HUES48 (cell line): ENCODE results near the gene FUT3.
"Not testable (repeated sequence)": the region's sequence is repeated elsewhere in the genome, so short reads cannot be mapped to it uniquely, and the experiment has no call there.

Source experiments
- H3K27ac ChIP-seq: one replicate; pipeline ENCODE4 v1.7.0; 2013; ENCODE audit warnings: low read depth, low read length, inconsistent platforms
- H3K27me3 ChIP-seq: 2 replicates; pipeline ENCODE4 v1.6.1; 2013; ENCODE audit warnings: mild to moderate bottlenecking, low read length; ENCODE audit not compliant: control insufficient read depth, insufficient read depth
- H3K36me3 ChIP-seq: 2 replicates; pipeline ENCODE4 v1.6.1; 2013; ENCODE audit warnings: low read length; ENCODE audit not compliant: control insufficient read depth, insufficient read depth
- H3K4me1 ChIP-seq: 2 replicates; pipeline ENCODE4 v1.6.1; 2013; ENCODE audit warnings: mild to moderate bottlenecking, low read length; ENCODE audit not compliant: control insufficient read depth, insufficient read depth
- H3K4me3 ChIP-seq: 2 replicates; pipeline ENCODE4 v1.5.1; 2013; ENCODE audit warnings: mild to moderate bottlenecking, low read depth, low read length
- H3K9ac ChIP-seq: 2 replicates; pipeline ENCODE4 v1.6.1; 2013; ENCODE audit warnings: mild to moderate bottlenecking, low read depth, low read length, moderate library complexity
- H3K9me3 ChIP-seq: 2 replicates; pipeline ENCODE4 v1.6.1; 2013; ENCODE audit warnings: low read length; ENCODE audit not compliant: control insufficient read depth, insufficient read depth

FUT3 gene

DNA sequence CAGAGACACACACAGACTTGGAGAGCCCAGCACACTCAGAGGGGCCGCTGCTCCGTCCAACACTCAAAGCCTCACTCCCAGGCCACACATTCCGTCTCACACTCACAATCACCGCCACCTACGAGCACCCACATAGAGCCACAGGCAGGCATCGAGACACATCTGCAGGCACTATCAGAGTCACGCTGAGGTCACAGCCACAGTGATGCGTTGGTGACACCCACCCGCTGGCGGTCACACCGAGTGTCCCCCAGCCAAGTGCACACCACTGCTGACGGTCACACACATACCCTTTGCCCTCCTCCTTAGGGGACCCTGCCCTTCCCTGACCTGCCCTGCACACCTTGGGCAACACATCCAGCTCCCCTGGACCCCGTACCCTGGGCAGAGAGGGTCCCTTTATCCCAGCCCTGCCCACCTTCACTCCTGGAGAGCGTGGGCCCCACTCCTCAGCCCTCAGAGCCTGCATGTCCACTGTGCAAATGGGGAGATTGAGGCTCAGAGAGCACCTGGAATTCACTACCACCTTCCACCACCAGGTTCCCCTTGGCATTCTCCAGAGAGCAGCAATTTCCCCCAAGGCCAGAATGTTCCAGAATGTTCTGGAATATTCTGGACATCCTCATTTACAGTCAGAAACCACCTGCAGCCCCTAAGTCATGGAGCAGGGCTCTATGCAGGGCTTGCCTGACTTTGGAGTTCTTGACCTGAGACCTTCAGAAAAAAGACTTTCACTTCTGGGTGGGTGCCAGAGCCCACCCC lies 13.7 kb upstream of the FUT3 start:
- Histone ChIP-seq H3K27ac (no peak overlapping the region), H3K4me1 (no peaks in the 10 kb centered on the region), H3K36me3 (no peaks in the 10 kb centered on the region), H3K4me3 (no peak overlapping the region), H3K27me3 (no peaks in the 10 kb centered on the region), H3K9ac (no peak overlapping the region), H3K9me3 (no peaks in the 10 kb centered on the region)

- H3K9me3 ChIP-seq = no peaks in the 10 kb centered on the region
- H3K4me1 ChIP-seq = no peaks in the 10 kb centered on the region
- H3K27me3 ChIP-seq = no peaks in the 10 kb centered on the region
- H3K27ac ChIP-seq = no peak overlapping the region
- no peak overlapping the region for H3K4me3 ChIP-seq
- H3K36me3 ChIP-seq = no peaks in the 10 kb centered on the region
- H3K9ac ChIP-seq = no peak overlapping the region
These were observed 12.9 kb upstream of the FUT3 start for GRCh38 chr19:5864013-5864720.

GRCh38 chr19:5863030-5863665 lies 11.9 kb upstream of the FUT3 start:
- H3K9ac ChIP-seq = no peak overlapping the region
- no peak overlapping the region for H3K27ac ChIP-seq
- no peaks in the 10 kb centered on the region for H3K36me3 ChIP-seq
- H3K9me3 ChIP-seq = no peaks in the 10 kb centered on the region
- no peak overlapping the region for H3K4me3 ChIP-seq
- no peaks in the 10 kb centered on the region for H3K27me3 ChIP-seq
- no peaks in the 10 kb centered on the region for H3K4me1 ChIP-seq

DNA sequence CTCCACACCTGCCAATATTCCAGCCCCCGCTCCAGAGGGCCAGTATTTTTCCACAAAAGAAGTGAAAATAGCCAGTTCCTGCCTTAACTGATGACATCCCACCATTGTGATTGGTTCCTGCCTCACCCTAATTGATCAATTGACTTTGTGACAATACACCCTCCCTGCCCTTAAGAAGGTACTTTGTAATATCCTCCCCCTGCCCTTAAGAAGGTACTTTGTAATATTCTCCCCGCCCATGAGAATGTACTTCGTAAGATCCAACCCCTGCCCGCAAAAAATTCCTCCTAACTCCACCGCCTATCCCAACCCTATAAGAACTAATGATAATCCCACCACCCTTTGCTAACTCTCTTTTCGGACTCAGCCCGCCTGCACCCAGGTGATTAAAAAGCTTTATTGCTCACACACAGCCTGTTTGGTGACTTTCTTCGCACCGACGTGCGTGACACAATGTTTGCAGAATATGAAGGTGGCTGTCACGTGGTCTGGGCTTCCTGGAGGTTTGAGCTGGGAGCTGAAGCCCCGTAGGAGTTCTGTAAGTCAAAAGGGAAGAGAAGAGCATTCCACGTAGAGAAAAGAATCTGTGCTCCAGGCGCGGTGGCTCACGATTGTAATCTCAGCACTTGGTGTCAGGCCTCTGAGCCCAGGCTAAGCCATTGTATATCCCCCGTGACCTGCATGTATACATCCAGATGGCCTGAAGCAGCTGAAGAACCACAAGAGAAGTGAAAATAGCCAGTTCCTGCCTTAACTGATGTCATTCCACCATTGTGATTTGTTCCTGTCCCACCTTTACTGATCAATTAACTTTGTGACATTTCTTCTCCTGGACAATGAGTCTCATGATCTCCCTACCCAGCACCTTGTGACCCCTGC lies 6.2 kb upstream of the FUT3 start:
- H3K27ac ChIP-seq = no peak overlapping the region
- no peaks in the 10 kb centered on the region for H3K36me3 ChIP-seq
- H3K4me3 ChIP-seq = no peak overlapping the region
- no peaks in the 10 kb centered on the region; the same call in none of the 2 replicates for H3K27me3 ChIP-seq
- H3K9me3 ChIP-seq = no peaks in the 10 kb centered on the region
- H3K9ac ChIP-seq = no peak overlapping the region
- H3K4me1 ChIP-seq = no peaks in the 10 kb centered on the region

GRCh38 chr19:5855151-5855550 lies 3.9 kb upstream of the FUT3 start:
- H3K36me3 ChIP-seq, H3K9ac ChIP-seq, H3K4me1 ChIP-seq, H3K9me3 ChIP-seq, H3K4me3 ChIP-seq, H3K27ac ChIP-seq, H3K27me3 ChIP-seq: not testable (repeated sequence)

DNA sequence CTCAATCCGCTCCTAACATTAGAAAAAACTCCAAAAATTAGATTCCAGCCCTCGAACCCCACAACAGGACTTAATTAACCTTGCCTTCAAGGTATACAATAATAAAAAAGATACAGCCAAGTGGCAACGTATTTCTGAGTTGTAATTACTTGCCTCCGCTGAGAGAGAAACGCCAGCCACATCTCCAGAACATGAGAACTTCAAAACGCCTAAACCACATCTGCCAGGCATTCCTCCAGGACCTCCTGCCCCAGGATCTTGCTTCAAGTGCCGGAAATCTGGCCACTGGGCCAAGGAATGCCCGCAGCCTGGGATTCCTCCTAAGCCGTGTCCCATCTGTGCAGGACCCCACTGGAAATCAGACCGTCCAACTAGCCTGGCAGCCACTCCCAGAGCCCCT lies 2.9 kb upstream of the FUT3 start:
- not testable (repeated sequence) for H3K27ac ChIP-seq, H3K4me3 ChIP-seq, H3K9ac ChIP-seq, H3K9me3 ChIP-seq, H3K27me3 ChIP-seq, H3K36me3 ChIP-seq, H3K4me1 ChIP-seq

DNA sequence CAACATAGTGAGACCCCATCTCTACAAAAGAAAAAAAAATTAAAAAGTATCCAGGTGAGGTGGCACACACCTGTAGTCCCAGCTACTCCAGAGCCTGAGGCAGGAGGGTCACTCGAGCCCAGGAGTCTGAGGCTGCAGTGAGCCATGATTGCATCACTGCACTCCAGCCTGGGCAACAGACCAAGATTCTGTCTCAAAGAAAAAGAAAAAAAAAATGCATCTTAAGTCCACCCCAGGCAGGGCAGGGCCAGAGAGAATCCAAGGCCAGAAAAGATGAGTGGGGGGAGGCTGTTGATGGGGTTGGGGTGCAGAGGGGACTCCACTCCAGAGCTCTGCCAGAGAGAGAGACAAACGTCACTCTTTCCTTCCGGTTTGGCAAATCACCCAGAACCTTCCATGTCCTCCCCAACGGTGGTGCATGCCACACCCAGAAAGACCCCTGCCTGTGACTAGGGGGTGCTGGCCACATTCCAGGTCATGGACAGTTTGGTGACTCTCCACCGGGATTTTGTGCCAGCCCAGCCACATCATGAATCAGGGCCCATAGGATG lies 431 bp downstream of the FUT3 start:
- Histone ChIP-seq H3K27ac (no peak overlapping the region), H3K4me3 (no peak overlapping the region)

GRCh38 chr19:5850189-5850588 lies 1.1 kb downstream of the FUT3 start:
- Histone ChIP-seq H3K4me1 (no peaks in the 10 kb centered on the region), H3K9me3 (no peaks in the 10 kb centered on the region; the same call in 1 of the 2 replicates), H3K27ac (no peak overlapping the region), H3K36me3 (no peaks in the 10 kb centered on the region), H3K9ac (no peak overlapping the region), H3K27me3 (no peaks in the 10 kb centered on the region; the same call in 1 of the 2 replicates), H3K4me3 (no peak overlapping the region)

More for the DNA sequence above, 431 bp downstream of the FUT3 start:
- no peaks in the 10 kb centered on the region for H3K36me3 ChIP-seq
- no peaks in the 10 kb centered on the region; the same call in 1 of the 2 replicates for H3K9me3 ChIP-seq
- no peak overlapping the region for H3K9ac ChIP-seq
- H3K27me3 ChIP-seq = no peaks in the 10 kb centered on the region; the same call in none of the 2 replicates
- no peaks in the 10 kb centered on the region for H3K4me1 ChIP-seq

DNA sequence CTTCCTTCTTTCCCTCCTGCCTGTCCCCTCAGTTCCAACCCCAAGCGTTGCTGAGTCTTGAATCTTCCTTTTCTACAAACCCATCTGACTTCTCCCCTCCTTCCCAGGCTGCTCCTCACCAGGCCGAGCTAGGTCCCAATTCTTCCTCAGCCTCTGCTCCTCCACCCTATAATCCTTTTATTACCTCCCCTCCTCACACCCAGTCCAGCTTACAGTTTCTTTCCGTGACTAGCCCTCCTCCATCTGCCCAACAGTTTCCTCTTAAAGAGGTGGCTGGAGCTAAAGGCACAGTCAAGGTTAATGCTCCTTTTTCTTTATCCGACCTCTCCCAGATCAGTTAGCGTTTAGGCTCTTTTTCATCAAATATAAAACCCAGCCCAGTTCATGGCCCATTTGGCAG lies 2.6 kb downstream of the FUT3 start:
- not testable (repeated sequence) for H3K9me3 ChIP-seq, H3K27me3 ChIP-seq, H3K27ac ChIP-seq, H3K4me1 ChIP-seq, H3K4me3 ChIP-seq, H3K9ac ChIP-seq, H3K36me3 ChIP-seq

- not testable (repeated sequence) for H3K27ac ChIP-seq, H3K9me3 ChIP-seq, H3K27me3 ChIP-seq, H3K9ac ChIP-seq, H3K4me3 ChIP-seq, H3K36me3 ChIP-seq, H3K4me1 ChIP-seq
These were observed 3.4 kb downstream of the FUT3 start for GRCh38 chr19:5847846-5848245.
